HepG2 (cell line): ENCODE data around the gene NARS2. TPM values are rescaled to one million over a fixed set of nuclear protein-coding genes. Genes with fewer than 3 reads are reported as not detected.

Experiments
- ADNP ChIP-seq: sonication (generic); formaldehyde crosslinking; IDR thresholded peaks from 2 replicates; pipeline ENCODE4 v1.4.0; 2020; ENCODE audit warnings: missing genetic modification reagents
- CCDC6 ChIP-seq: sonication (generic); formaldehyde crosslinking; IDR thresholded peaks from 2 replicates; pipeline ENCODE4 v1.8.1; 2022; ENCODE audit warnings: mild to moderate bottlenecking, missing genetic modification reagents, moderate library complexity
- E2F1 ChIP-seq: sonication (generic); formaldehyde crosslinking; IDR thresholded peaks from 2 replicates; pipeline ENCODE4 v1.5.0; 2020; ENCODE audit warnings: missing genetic modification reagents
- ETV6 ChIP-seq: sonication (generic); formaldehyde crosslinking; conservative IDR thresholded peaks from 2 replicates; pipeline ENCODE4 v1.4.0; 2020; ENCODE audit warnings: missing genetic modification reagents
- FOXJ3 ChIP-seq: sonication (generic); formaldehyde crosslinking; IDR thresholded peaks from 2 replicates; pipeline ENCODE4 v1.4.0; 2020; ENCODE audit warnings: missing genetic modification reagents, mild to moderate bottlenecking, borderline replicate concordance
- GABPA ChIP-seq, 2 experiments: IDR thresholded peaks; 2 replicates each; pipeline ENCODE4 v1.6.1; 2011 to 2016; ENCODE audit warnings: low read depth in 2 of 2, low read length in 1 of 2, missing biosample characterization in 1 of 2, missing genetic modification characterization in 1 of 2
- HNF4G ChIP-seq, 2 experiments: sonication (generic) in 1 of 2; formaldehyde crosslinking in 1 of 2; IDR thresholded peaks; 2 replicates each; pipeline versions ENCODE4 v1.4.0 to v1.6.1; 2011 to 2020; ENCODE audit warnings: borderline replicate concordance in 2 of 2, low read depth in 2 of 2, mild to moderate bottlenecking in 2 of 2, low read length in 1 of 2, missing genetic modification reagents in 1 of 2, moderate library complexity in 1 of 2
- MATR3 ChIP-seq: sonication (generic); formaldehyde crosslinking; IDR thresholded peaks from 2 replicates; pipeline ENCODE4 v1.4.0; 2020; ENCODE audit warnings: missing genetic modification reagents
- MNT ChIP-seq: fragments of 450-650 bp; IDR thresholded peaks from 2 replicates; pipeline ENCODE4 v1.6.1; 2016
- NFIB ChIP-seq: sonication (generic); formaldehyde crosslinking; IDR thresholded peaks from 2 replicates; pipeline ENCODE4 v1.9.0; 2021; ENCODE audit warnings: missing genetic modification reagents, mild to moderate bottlenecking, borderline replicate concordance
- RFX1 ChIP-seq: fragments of 450-650 bp; IDR thresholded peaks from 2 replicates; pipeline ENCODE4 v1.6.1; 2017
- SP1 ChIP-seq, 2 experiments: fragments of 450-650 bp in 1 of 2; sonication (generic) in 1 of 2; formaldehyde crosslinking in 1 of 2; IDR thresholded peaks; 2 replicates each; pipeline versions ENCODE4 v1.4.0 to v1.6.1; 2016 to 2020; ENCODE audit warnings: missing genetic modification reagents in 1 of 2
- TCF12 ChIP-seq, 2 experiments: fragments of 450-650 bp in 1 of 2; sonication (generic) in 1 of 2; formaldehyde crosslinking in 1 of 2; IDR thresholded peaks; 2 replicates each; pipeline versions ENCODE4 v1.6.1 to v1.8.0; 2017 to 2022; ENCODE audit warnings: antibody characterized with exemption in 1 of 2, mild to moderate bottlenecking in 1 of 2, missing genetic modification reagents in 1 of 2, moderate library complexity in 1 of 2
- ZBTB33 ChIP-seq: sonication (generic); formaldehyde crosslinking; IDR thresholded peaks from 2 replicates; pipeline ENCODE4 v1.4.0; 2020; ENCODE audit warnings: missing genetic modification reagents
- ZIK1 ChIP-seq: sonication (generic); formaldehyde crosslinking; IDR thresholded peaks from 2 replicates; pipeline ENCODE4 v1.5.0; 2020; ENCODE audit warnings: mild to moderate bottlenecking, low read depth, missing genetic modification reagents, borderline replicate concordance
- ZNF382 ChIP-seq: sonication (generic); formaldehyde crosslinking; IDR thresholded peaks from 2 replicates; pipeline ENCODE4 v1.5.0; 2020; ENCODE audit warnings: missing genetic modification reagents, mild to moderate bottlenecking, borderline replicate concordance
- ZSCAN30 ChIP-seq: sonication (generic); formaldehyde crosslinking; IDR thresholded peaks from 2 replicates; pipeline ENCODE4 v1.5.0; 2020; ENCODE audit warnings: mild to moderate bottlenecking, missing genetic modification reagents
- polyA plus RNA-seq, 8 experiments: library from polyadenylated mRNA; depleted of rRNA in 3 of 8; stranded (reverse) in 7 of 8; unstranded in 1 of 8; fragments of >200 nt; fragmentation: Illumina TruSeq in 4 of 8; extraction: Trizol in 4 of 8; gene quantifications; 2 replicates each; pipeline versions ENCODE4 v1.2.1 to v1.2.3, GENCODE V29; 2011 to 2016; ENCODE audit warnings: low read depth in 4 of 8, missing spikeins in 1 of 8, mixed read lengths in 1 of 8; ENCODE audit not compliant: insufficient read depth in 1 of 8
- total RNA-seq, 5 experiments: library from RNA; depleted of rRNA; stranded (reverse); fragments of >200 nt; fragmentation: Illumina TruSeq; extraction: Trizol; gene quantifications; 2 replicates each; pipeline ENCODE4 v1.2.3, GENCODE V29; 2016; ENCODE audit warnings: low read depth in 1 of 5
- TF ChIP-seq, protein P1 (sequence below): sonication (generic); formaldehyde crosslinking; IDR thresholded peaks from 2 replicates; pipeline ENCODE4 v1.9.0; 2021; ENCODE audit warnings: missing genetic modification reagents, borderline replicate concordance
- TF ChIP-seq, protein P2 (sequence below): sonication (generic); formaldehyde crosslinking; IDR thresholded peaks from 2 replicates; pipeline ENCODE4 v1.4.0; 2020; ENCODE audit warnings: missing genetic modification reagents, borderline replicate concordance

The NARS2 gene
- total and polyA plus RNA-seq, 2 of the 13 experiments (the other 11 are each of a cell fraction or from before 2014, with no cell fraction given): 45.9 to 65.0 TPM

DNA sequence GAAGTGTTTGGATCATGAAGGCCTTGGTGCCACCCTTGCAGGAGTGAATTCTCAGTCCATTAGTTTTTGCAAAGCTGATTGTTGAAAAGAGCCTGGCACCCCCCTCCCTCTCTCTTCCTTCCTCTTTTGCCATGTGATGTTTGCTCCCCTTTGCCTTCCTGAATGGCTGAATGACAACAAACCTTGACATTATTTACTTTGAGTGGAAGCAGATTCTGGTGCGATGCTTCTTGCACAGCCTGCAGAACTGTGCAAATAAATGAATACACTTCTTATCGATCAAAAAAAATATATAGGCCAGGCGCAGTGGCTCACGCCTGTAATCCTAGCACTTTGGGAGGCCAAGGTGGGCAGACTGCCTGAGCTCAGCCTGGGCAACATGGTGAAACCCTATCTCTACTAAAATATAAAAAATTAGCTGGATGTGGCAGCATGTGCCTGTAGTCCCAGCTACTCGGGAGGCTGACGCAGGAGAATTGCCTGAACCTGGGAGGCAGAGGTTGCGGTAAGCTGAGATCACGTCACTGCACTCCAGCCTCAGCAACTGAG, 2.0 kb upstream of the NARS2 start (continued):
- peak; percentile 24 for TF ChIP-seq MNT
- no peak for TF ChIP-seq ZIK1 (CRISPR knock-in tag)
- TF ChIP-seq CCDC6 (CRISPR knock-in tag): peak; percentile 30; the same call in 1 of the 2 replicates
- TF ChIP-seq ETV6: no peak
- TF ChIP-seq ADNP: no peak
- no peak for TF ChIP-seq SP1 (IDR thresholded peaks at IDR 0.05)
- TF ChIP-seq SP1 (CRISPR knock-in tag; IDR thresholded peaks at IDR 0.05): no peak
- no peak for TF ChIP-seq ZSCAN30 (CRISPR knock-in tag)
- no peak for TF ChIP-seq MATR3 (CRISPR knock-in tag)
- TF ChIP-seq E2F1: no peak
- TF ChIP-seq TCF12 (IDR thresholded peaks at IDR 0.05): no peak
- TF ChIP-seq TCF12 (CRISPR knock-in tag; IDR thresholded peaks at IDR 0.05): no peak
- no peak for TF ChIP-seq ZNF382 (CRISPR knock-in tag)
- TF ChIP-seq NFIB (CRISPR knock-in tag): no peak
- TF ChIP-seq, protein P1, sequence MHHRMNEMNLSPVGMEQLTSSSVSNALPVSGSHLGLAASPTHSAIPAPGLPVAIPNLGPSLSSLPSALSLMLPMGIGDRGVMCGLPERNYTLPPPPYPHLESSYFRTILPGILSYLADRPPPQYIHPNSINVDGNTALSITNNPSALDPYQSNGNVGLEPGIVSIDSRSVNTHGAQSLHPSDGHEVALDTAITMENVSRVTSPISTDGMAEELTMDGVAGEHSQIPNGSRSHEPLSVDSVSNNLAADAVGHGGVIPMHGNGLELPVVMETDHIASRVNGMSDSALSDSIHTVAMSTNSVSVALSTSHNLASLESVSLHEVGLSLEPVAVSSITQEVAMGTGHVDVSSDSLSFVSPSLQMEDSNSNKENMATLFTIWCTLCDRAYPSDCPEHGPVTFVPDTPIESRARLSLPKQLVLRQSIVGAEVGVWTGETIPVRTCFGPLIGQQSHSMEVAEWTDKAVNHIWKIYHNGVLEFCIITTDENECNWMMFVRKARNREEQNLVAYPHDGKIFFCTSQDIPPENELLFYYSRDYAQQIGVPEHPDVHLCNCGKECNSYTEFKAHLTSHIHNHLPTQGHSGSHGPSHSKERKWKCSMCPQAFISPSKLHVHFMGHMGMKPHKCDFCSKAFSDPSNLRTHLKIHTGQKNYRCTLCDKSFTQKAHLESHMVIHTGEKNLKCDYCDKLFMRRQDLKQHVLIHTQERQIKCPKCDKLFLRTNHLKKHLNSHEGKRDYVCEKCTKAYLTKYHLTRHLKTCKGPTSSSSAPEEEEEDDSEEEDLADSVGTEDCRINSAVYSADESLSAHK (CRISPR knock-in tag): no peak
- TF ChIP-seq ZBTB33 (CRISPR knock-in tag): no peak
- TF ChIP-seq, protein P2, sequence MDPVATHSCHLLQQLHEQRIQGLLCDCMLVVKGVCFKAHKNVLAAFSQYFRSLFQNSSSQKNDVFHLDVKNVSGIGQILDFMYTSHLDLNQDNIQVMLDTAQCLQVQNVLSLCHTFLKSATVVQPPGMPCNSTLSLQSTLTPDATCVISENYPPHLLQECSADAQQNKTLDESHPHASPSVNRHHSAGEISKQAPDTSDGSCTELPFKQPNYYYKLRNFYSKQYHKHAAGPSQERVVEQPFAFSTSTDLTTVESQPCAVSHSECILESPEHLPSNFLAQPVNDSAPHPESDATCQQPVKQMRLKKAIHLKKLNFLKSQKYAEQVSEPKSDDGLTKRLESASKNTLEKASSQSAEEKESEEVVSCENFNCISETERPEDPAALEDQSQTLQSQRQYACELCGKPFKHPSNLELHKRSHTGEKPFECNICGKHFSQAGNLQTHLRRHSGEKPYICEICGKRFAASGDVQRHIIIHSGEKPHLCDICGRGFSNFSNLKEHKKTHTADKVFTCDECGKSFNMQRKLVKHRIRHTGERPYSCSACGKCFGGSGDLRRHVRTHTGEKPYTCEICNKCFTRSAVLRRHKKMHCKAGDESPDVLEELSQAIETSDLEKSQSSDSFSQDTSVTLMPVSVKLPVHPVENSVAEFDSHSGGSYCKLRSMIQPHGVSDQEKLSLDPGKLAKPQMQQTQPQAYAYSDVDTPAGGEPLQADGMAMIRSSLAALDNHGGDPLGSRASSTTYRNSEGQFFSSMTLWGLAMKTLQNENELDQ: no peak
- TF ChIP-seq HNF4G (IDR thresholded peaks at IDR 0.05; ENCODE audit: borderline replicate concordance, low read depth, low read length): no peak
- TF ChIP-seq HNF4G (CRISPR knock-in tag; IDR thresholded peaks at IDR 0.05; ENCODE audit: borderline replicate concordance, low read depth): peak; percentile 62; the same call in 1 of the 2 replicates
- no peak for TF ChIP-seq RFX1
- no peak for TF ChIP-seq GABPA (IDR thresholded peaks at IDR 0.05; ENCODE audit: low read depth, low read length)
- TF ChIP-seq GABPA (CRISPR knock-in tag; IDR thresholded peaks at IDR 0.05; ENCODE audit: low read depth): peak; percentile 61
- TF ChIP-seq FOXJ3 (CRISPR knock-in tag): no peak; the same call in 1 of the 2 replicates
